AG08396 (cell line): Measurements from ENCODE around the gene RABEP1.
"Not testable (repeated sequence)": the region's sequence is repeated elsewhere in the genome, so short reads cannot be mapped to it uniquely, and the experiment has no call there.

Source experiments
- DNase-seq: peaks from one replicate; pipeline ENCODE4 v3.0.0; 2012; ENCODE audit warnings: low spot score, mixed read lengths

Gene RABEP1, protein sequence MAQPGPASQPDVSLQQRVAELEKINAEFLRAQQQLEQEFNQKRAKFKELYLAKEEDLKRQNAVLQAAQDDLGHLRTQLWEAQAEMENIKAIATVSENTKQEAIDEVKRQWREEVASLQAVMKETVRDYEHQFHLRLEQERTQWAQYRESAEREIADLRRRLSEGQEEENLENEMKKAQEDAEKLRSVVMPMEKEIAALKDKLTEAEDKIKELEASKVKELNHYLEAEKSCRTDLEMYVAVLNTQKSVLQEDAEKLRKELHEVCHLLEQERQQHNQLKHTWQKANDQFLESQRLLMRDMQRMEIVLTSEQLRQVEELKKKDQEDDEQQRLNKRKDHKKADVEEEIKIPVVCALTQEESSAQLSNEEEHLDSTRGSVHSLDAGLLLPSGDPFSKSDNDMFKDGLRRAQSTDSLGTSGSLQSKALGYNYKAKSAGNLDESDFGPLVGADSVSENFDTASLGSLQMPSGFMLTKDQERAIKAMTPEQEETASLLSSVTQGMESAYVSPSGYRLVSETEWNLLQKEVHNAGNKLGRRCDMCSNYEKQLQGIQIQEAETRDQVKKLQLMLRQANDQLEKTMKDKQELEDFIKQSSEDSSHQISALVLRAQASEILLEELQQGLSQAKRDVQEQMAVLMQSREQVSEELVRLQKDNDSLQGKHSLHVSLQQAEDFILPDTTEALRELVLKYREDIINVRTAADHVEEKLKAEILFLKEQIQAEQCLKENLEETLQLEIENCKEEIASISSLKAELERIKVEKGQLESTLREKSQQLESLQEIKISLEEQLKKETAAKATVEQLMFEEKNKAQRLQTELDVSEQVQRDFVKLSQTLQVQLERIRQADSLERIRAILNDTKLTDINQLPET

GRCh38 chr17:5281814-5282641 is at the start of gene RABEP1:
Gene RABEP1, plus strand, starts transcription at chr17:5282284. Its CDS starts 203 bp downstream, at chr17:5282487.
- DNase-seq = peak; percentile 98

GRCh38 chr17:5233492-5233891 is 48.6 kb upstream of the RABEP1 start:
- not testable (repeated sequence) for DNase-seq

DNA sequence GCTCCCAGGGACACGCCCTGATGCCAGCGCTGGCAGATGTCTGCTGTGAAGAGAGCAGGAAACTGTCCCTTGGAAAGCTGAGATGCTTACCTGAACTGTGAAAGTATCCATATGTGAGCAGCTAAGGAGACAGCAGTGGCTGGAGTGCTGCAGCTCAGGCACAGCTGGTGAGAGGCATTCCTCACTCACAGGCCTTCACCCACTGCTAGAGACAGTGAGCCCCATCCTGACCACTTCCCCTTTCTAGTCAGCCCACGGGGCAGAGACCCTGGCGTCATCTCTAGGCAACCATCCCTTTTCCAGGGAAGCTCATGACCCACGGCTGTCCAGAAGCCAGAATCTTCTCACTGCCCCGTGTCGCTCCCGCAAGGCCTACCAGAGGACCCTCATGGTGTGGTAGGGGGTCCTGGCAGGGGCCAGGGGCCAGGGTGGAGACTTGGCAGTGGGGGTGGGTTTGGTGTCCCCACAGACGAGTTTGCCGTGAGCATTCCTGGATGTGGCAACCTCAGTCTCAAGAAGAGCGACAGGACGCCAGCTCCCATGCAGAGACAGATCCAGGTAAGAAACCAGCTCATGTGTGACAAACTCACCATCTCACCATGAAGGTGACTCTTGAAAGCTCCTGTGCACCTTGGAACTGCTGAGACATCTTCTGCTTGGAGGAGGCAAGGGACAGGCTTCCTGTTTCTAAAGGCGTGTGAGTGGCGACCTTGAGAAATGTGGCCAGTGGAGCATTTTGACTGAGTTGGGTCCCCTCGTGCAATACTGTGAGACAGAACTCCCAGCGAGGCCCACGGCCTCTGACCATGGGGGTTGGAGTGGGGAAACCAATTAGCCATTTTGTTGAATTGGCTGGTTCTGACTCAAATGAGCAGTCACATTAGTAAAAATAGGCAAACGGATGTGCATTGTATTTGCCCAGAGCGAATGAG is 47.2 kb upstream of the RABEP1 start, which contains the start of gene SCIMP:
SCIMP (minus strand) TSS at position 216 of the 932 bp plus-strand sequence; CDS start at position 111, 105 bp downstream.
- no peak for DNase-seq

GRCh38 chr17:5236938-5237540 is 45.0 kb upstream of the RABEP1 start:
- no peak for DNase-seq

GRCh38 chr17:5237541-5238016 is 44.5 kb upstream of the RABEP1 start:
- peak; percentile 67 for DNase-seq

DNA sequence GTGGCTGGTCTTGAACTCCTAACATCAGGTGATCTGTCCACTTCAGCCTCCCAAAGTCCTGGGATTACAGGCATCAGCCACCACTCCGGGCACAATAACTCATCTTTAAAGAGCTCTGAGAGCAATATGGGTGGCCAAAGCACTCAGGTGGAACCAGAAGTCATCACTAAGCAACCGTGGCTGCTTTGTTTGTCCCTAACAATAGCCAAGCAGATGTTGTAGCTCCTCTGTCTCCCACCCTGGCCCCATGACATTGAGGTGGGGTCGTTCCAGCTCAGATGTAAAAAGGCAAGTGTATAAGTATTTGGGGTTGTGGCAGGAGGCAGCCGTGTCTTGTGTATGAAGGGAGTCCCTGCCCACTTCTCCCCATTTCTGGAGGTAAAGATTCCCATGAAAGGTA is 43.8 kb upstream of the RABEP1 start:
- no peak for DNase-seq

GRCh38 chr17:5239769-5240168 is 42.3 kb upstream of the RABEP1 start:
- not testable (repeated sequence) for DNase-seq

DNA sequence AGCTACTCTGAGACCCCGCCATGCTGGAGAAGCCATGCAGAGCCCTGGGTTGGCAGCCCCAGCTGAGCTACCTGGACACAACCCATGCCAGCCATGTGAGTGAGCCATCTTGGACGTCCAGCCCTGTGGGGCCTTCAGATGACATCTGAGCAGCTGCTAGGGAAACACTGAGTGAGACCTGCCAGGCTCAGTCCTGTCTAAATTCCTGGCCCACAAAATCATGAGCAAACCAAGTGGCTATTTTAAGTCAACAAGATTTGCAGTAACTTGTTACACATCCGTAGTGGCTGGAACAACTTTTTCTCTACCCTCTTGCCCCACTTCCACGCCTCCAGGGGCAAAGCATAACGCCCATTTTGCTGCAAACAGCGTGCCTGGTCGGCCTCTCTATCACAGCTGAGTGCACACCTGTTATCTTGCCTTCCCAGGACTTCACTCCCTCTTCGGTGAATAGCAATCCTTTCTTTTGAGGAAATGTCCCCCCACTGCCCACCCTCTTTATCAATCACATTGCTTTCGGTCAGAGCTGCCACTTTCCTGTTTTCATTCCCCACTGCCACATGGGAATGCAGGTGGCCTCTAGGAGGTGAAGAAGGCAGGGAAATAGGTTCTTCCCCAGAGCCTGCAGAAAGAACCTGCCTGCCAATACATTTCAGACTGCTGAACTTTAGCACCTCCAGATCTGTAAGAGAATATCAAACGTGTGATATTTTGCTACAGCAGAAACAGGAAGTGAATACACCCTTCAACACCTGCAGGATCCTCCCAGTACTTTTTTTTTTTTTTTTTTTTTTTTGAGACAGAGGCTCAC is 40.0 kb upstream of the RABEP1 start:
- DNase-seq = no peak

DNA sequence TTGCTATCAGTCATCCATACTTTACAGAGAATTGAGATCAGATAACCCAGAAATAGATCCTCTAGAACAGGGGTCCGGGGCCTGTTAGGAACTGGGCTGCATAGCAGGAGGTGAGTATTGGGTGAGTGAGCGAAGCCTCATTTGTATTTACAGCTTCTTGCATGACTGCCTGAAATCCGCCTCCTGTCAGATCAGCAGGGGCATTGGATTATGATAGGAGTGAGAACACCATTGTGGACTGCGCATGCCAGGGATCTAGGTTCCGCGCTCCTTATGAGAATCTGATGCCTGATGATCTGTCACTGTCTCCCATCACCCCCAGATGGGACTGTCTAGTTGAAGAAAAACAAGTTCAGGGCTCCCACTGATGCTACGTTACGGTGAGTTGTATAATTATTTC is 34.5 kb upstream of the RABEP1 start:
- no peak for DNase-seq

- DNase-seq = no peak
Measured at GRCh38 chr17:5248821-5249479, 33.1 kb upstream of the RABEP1 start.

DNA sequence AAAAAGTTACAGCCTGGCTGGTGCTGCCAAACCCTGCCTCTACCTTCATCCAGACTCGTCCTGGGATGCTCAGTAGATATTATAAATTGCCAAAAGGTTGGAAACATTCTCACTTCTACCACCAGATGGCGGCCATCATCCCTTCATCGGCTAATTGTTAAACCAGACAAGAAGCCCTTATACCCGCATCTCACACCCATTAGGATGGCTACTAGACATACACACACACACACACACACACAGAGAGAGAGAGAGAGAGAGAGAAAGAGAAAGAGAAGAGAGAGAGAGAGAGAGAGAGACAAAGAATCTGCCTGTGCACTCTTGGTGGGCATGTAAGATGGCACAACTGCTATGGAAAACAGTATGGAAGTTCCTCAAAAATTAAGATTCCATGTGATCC is 32.5 kb upstream of the RABEP1 start:
- peak; percentile 71 for DNase-seq

DNA sequence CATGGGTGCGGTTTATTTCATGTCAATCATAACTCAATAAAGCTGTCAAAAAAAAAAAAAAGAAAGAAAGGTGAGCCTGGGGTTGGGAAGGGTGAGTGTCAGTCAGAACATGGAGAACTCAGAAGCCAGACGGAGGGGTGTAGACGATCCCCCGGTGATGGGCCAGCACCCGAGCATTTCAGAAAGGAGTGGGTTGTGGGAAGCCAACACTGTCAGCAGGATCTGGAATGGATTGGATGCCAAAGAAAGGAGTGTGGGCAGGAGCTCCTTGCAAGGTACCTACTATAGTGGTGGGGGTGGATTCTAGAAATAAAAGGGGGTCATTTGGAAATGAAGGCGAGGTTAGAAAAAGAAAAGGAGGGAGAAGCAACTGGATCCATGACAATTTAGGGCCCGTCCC is 27.7 kb upstream of the RABEP1 start:
- no peak for DNase-seq

GRCh38 chr17:5254903-5255521 is 27.1 kb upstream of the RABEP1 start:
- no peak for DNase-seq

GRCh38 chr17:5257124-5257523 is 25.0 kb upstream of the RABEP1 start:
- no peak for DNase-seq

- DNase-seq = no peak
Measured at GRCh38 chr17:5260542-5260941, 21.5 kb upstream of the RABEP1 start.

DNA sequence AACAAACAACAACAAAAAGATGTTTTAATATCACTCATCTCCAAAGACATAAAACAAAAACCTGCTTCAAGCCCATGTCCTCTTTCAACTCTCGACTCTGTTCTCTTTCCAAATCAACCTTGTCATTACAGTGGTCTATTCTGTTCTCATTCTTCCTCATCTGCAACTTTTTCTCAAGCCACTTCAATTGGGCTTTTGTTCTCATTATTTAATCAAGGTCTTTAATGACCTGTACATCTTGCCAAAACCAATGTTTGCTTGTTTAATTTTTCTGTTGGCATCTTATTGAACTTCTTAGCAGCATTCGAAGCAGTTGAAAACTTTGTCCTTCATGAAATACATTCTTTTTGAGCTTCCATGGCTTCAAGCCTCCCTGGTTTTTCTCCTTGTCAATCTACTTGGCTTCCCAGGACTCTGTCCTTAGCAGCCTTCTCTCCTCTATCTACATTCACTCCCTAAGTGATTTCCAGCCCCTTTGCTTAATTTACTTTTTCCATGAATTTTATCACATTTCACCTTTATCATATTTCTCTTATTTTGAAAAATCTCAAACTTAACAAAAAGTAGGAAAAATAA is 19.6 kb upstream of the RABEP1 start:
- no peak for DNase-seq

DNA sequence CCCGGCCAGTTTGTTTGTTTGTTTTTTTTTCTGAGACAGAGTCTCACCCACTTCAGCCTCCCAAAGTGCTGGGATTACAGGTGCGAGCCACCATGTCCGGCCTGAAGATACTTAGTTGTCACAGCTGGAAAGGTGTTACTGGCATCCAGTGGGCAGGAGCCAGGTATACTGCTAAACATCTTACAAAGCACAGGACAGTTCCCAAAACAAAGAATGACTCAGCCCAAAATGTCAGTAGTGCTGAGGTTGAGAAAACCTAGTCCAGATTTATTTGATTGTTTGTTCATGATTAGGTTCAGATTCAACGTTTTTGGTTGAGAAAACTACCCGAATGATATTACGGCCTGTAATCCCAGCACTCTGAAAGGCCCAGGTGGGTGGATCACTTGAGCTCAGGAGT is 18.6 kb upstream of the RABEP1 start:
- DNase-seq = no peak

DNA sequence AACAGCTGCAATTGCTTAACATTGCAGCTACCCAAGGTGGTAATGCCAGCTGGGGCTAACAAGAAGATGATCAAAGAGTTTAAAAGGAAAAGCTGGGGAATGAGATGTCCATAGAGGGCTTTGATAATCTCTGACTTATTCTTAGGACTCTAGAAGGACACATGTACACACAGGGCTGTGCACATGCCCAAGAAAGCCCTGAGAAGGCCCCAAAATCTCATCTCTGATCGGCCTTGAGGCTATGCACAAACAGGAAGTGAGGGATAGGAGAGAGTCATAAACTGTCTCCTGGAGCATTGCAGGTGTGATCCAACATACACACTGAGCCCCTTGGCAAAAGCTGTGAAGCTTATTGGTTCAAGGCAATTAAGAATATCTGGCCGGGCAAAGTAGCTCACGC is 17.2 kb upstream of the RABEP1 start:
- no peak for DNase-seq
